Fibroblast of lung (primary cell): Measurements from ENCODE around the gene DMRT2. TPM values are rescaled to one million over a fixed set of nuclear protein-coding genes. Genes with fewer than 3 reads are reported as not detected.

ENCODE experiments used
- DNase-seq, 2 donors: peaks; one replicate each; pipeline versions ENCODE4 v3.0.0 to v3.0.0-alpha.2; 2010; ENCODE audit warnings: low read depth in 2 of 2
- H2AFZ ChIP-seq: 2 replicates; pipeline ENCODE4 v1.5.1; 2012; ENCODE audit warnings: low read length, control low read depth, inconsistent platforms
- H3K27ac ChIP-seq: 2 replicates; pipeline ENCODE4 v1.5.1; 2011; ENCODE audit warnings: low read length, control low read depth; ENCODE audit not compliant: insufficient read depth
- H3K27me3 ChIP-seq: 2 replicates; pipeline ENCODE4 v1.5.1; 2011; ENCODE audit warnings: mild to moderate bottlenecking, low read length; ENCODE audit not compliant: control insufficient read depth, insufficient read depth
- H3K36me3 ChIP-seq: 2 replicates; pipeline ENCODE4 v1.5.1; 2011; ENCODE audit warnings: low read length; ENCODE audit not compliant: control insufficient read depth, insufficient read depth
- H3K4me1 ChIP-seq: 2 replicates; pipeline ENCODE4 v1.5.1; 2011; ENCODE audit warnings: low read length; ENCODE audit not compliant: control insufficient read depth, insufficient read depth; ENCODE audit errors: extremely low read depth
- H3K4me2 ChIP-seq: 2 replicates; pipeline ENCODE4 v1.5.1; 2011; ENCODE audit warnings: low read length, control low read depth; ENCODE audit not compliant: insufficient read depth; ENCODE audit errors: extremely low read depth
- H3K4me3 ChIP-seq, 4 experiments: fragments of 200-600 bp in 1 of 4; sonication (generic) in 1 of 4; replicated peaks in 1 of 4; 2 replicates each; pipeline ENCODE4 v1.5.1; 2011 to 2016; ENCODE audit warnings: low read length in 4 of 4, low read depth in 3 of 4, mild to moderate bottlenecking in 3 of 4, control low read depth in 2 of 4, inconsistent platforms in 1 of 4, mixed read lengths in 1 of 4; ENCODE audit not compliant: insufficient read depth in 1 of 4; ENCODE audit errors: control extremely low read depth in 1 of 4
- H3K79me2 ChIP-seq: 2 replicates; pipeline ENCODE4 v1.5.1; 2012; ENCODE audit warnings: mild to moderate bottlenecking, low read length, inconsistent platforms; ENCODE audit not compliant: control insufficient read depth, insufficient read depth
- H3K9ac ChIP-seq: 2 replicates; pipeline ENCODE4 v1.5.1; 2011; ENCODE audit warnings: mild to moderate bottlenecking, low read length, control low read depth; ENCODE audit not compliant: insufficient read depth
- H3K9me3 ChIP-seq: 2 replicates; pipeline ENCODE4 v1.5.1; 2012; ENCODE audit warnings: low read depth, low read length; ENCODE audit not compliant: control insufficient read depth, insufficient read depth
- H4K20me1 ChIP-seq: 2 replicates; pipeline ENCODE4 v1.5.1; 2011; ENCODE audit warnings: low read length; ENCODE audit not compliant: control insufficient read depth, insufficient read depth; ENCODE audit errors: extremely low read depth
- EZH2 ChIP-seq: IDR thresholded peaks from 2 replicates; pipeline ENCODE4 v1.5.1; 2012; ENCODE audit warnings: low read length, control low read depth, mild to moderate bottlenecking; ENCODE audit errors: missing control alignments
- polyA plus RNA-seq, 2 donors: library from polyadenylated mRNA; depleted of rRNA in 1 of 2; stranded (reverse) in 1 of 2; unstranded in 1 of 2; fragments of >200 nt; gene quantifications; 2 replicates each; pipeline ENCODE4 v1.2.1, GENCODE V29; 2011 to 2012; ENCODE audit warnings: missing spikeins in 1 of 2
- total RNA-seq: library from RNA; depleted of rRNA; stranded (reverse); fragments of >200 nt; gene quantifications from 2 replicates; pipeline ENCODE4 v1.2.1, GENCODE V29; 2014
- TF ChIP-seq, protein P1 (sequence below), 2 donors: IDR thresholded peaks in 1 of 2; conservative IDR thresholded peaks in 1 of 2; 1 replicate in 1 of 2; 2 replicates in 1 of 2; pipeline ENCODE4 v1.5.1; 2011 to 2012; ENCODE audit warnings: low read length in 2 of 2, control low read depth in 1 of 2, inconsistent platforms in 1 of 2, low read depth in 1 of 2, mild to moderate bottlenecking in 1 of 2

DMRT2 gene
- total and polyA plus RNA-seq, 2 donors (not counting 1 experiment from before 2014, with no cell fraction given) = 0.16 TPM; not detected in 1

DNA sequence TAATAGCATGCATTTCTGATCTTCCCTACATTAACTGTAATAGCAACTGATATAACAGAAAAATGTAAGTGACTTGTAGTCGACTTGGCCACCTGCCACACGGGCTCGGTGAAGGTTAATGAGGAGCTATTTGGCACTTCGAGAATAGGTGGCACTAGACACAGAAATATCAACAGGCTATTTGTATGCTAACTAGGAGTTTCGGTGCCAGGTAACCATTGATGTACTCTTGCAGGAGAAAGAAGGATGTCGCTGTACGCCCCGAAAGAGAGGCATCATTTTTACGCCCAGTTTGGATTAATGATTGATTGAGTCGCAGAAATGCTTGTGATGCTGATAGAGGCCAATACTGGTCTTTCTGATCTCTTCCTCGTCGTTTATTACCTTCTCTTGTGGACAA is 516 bp upstream of the DMRT2 start:
- H3K9me3 ChIP-seq = no peaks in the 10 kb centered on the region
- H4K20me1 ChIP-seq = no peaks in the 10 kb centered on the region
- H3K36me3 ChIP-seq = no peaks in the 10 kb centered on the region
- H3K4me1 ChIP-seq = no peaks in the 10 kb centered on the region
- TF ChIP-seq EZH2 = no peak
- TF ChIP-seq, protein P1, sequence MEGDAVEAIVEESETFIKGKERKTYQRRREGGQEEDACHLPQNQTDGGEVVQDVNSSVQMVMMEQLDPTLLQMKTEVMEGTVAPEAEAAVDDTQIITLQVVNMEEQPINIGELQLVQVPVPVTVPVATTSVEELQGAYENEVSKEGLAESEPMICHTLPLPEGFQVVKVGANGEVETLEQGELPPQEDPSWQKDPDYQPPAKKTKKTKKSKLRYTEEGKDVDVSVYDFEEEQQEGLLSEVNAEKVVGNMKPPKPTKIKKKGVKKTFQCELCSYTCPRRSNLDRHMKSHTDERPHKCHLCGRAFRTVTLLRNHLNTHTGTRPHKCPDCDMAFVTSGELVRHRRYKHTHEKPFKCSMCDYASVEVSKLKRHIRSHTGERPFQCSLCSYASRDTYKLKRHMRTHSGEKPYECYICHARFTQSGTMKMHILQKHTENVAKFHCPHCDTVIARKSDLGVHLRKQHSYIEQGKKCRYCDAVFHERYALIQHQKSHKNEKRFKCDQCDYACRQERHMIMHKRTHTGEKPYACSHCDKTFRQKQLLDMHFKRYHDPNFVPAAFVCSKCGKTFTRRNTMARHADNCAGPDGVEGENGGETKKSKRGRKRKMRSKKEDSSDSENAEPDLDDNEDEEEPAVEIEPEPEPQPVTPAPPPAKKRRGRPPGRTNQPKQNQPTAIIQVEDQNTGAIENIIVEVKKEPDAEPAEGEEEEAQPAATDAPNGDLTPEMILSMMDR (conservative IDR thresholded peaks at IDR 0.05 in 1 of 2, IDR thresholded peaks at IDR 0.05 in 1 of 2; ENCODE audit: low read depth in 1 of 2, low read length in 2 of 2) = no peak
- H3K4me2 ChIP-seq = no peak overlapping the region
- H3K27ac ChIP-seq = no peak overlapping the region
- H3K27me3 ChIP-seq = peaks cover 26% of the 10 kb centered on the region
- H3K4me3 ChIP-seq = no peak overlapping the region
- H3K9ac ChIP-seq = no peak overlapping the region
- H3K79me2 ChIP-seq = no peaks in the 10 kb centered on the region
- no peak overlapping the region for H2AFZ ChIP-seq
- DNase-seq = no peak

DNA sequence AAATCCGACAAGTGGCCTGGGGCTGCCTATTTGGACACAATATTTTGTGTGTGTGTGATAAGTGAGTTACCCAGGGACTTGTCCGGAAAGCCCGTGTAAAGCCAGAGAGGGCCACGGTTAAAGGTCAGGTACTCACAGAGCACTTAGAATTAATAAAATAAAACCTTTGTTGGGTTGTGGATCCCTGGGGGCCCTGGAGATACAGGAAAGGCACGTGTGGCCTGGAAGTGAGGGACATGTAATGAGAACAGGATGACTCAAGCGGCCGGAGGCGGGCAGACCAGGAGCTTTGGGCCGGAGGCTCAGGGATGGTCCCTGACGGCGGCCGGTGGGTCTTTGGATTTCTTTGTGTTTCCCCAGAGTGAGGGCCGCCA is 1.0 kb downstream of the DMRT2 start:
- TF ChIP-seq, protein P1 (conservative IDR thresholded peaks at IDR 0.05 in 1 of 2, IDR thresholded peaks at IDR 0.05 in 1 of 2; ENCODE audit: low read depth in 1 of 2, low read length in 2 of 2) = no peak
- TF ChIP-seq EZH2 = no peak
- Histone ChIP-seq H3K36me3 (no peaks in the 10 kb centered on the region), H3K4me1 (no peaks in the 10 kb centered on the region), H3K4me3 (no peak overlapping the region), H3K79me2 (no peaks in the 10 kb centered on the region), H3K9me3 (no peaks in the 10 kb centered on the region), H3K27ac (no peak overlapping the region), H3K4me2 (no peak overlapping the region), H2AFZ (no peak overlapping the region), H3K27me3 (peaks cover 24% of the 10 kb centered on the region), H3K9ac (no peak overlapping the region), H4K20me1 (no peaks in the 10 kb centered on the region)
- no peak for DNase-seq

DNA sequence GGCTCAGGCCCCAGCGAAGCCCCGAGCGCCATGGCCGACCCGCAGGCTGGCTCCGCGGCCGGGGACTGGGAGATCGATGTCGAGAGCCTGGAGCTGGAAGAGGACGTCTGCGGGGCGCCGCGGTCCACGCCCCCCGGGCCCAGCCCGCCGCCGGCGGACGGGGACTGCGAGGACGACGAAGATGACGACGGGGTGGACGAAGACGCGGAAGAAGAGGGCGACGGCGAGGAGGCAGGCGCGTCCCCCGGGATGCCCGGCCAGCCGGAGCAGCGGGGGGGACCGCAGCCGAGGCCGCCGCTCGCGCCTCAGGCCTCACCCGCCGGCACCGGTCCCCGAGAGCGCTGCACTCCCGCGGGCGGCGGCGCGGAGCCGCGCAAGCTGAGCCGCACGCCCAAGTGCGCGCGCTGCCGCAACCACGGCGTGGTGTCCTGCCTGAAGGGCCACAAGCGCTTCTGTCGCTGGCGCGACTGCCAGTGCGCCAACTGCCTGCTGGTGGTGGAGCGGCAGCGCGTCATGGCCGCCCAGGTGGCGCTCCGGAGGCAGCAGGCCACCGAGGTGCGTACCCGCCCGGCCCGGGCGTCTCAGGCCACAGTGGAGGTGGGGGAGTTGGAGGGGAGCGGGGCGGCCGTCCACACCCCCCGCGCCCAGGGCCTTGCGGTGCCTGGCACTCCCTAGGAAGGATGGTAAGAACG is 1.6 kb downstream of the DMRT2 start:
- peak overlapping the region; percentile 59 for H3K4me2 ChIP-seq
- peaks cover 19% of the 10 kb centered on the region for H3K27me3 ChIP-seq

More for the DNA sequence above, 1.6 kb downstream of the DMRT2 start:
- Histone ChIP-seq H2AFZ (peak overlapping the region; percentile 57), H3K79me2 (no peaks in the 10 kb centered on the region), H4K20me1 (no peaks in the 10 kb centered on the region), H3K27ac (no peak overlapping the region), H3K9me3 (no peaks in the 10 kb centered on the region), H3K4me3 (no peak overlapping the region), H3K9ac (no peak overlapping the region), H3K4me1 (no peaks in the 10 kb centered on the region), H3K36me3 (no peaks in the 10 kb centered on the region)
- DNase-seq = peak in 1 of 2 donors; percentile 1
- TF ChIP-seq, protein P1 (conservative IDR thresholded peaks at IDR 0.05 in 1 of 2, IDR thresholded peaks at IDR 0.05 in 1 of 2; ENCODE audit: low read depth in 1 of 2, low read length in 2 of 2) = no peak
- no peak for TF ChIP-seq EZH2
